Thyroid gland (tissue), 4 donors: ENCODE data around the gene EFNB3.

Experiments used
- CTCF ChIP-seq, 6 experiments: fragments of 200-600 bp in 3 of 6; fragments of 450-650 bp in 3 of 6; sonication (generic) in 3 of 6; IDR thresholded peaks; one replicate each; pipeline ENCODE4 v1.5.1; 2016 to 2019; ENCODE audit warnings: antibody characterized with exemption in 6 of 6, mild to moderate bottlenecking in 2 of 6, inconsistent platforms in 1 of 6, moderate library complexity in 1 of 6
- POLR2A ChIP-seq, 2 donors: fragments of 450-650 bp; IDR thresholded peaks; one replicate each; pipeline ENCODE4 v1.6.1; 2017; ENCODE audit warnings: antibody characterized with exemption in 2 of 2, mild to moderate bottlenecking in 2 of 2, moderate library complexity in 1 of 2

- TF ChIP-seq POLR2A (IDR thresholded peaks at IDR 0.05) (no peak), CTCF (IDR thresholded peaks at IDR 0.05) (no peak)
Measured at GRCh38 chr17:7755095-7755890, 50.3 kb downstream of the EFNB3 start.
